Vagina (tissue), 2 donors: ENCODE results near the gene CD40. TPM values are rescaled to one million over a fixed set of nuclear protein-coding genes. Genes with fewer than 3 reads are reported as not detected.

Source experiments
- DNase-seq, 2 donors: peaks; one replicate each; pipeline ENCODE4 v3.0.0-alpha.2; 2017; ENCODE audit errors: extremely low spot score in 2 of 2
- H3K27ac ChIP-seq: fragments of 200-600 bp; sonication (generic); one replicate; pipeline ENCODE4 v1.5.1; 2019
- H3K27me3 ChIP-seq: fragments of 200-600 bp; sonication (generic); one replicate; pipeline ENCODE4 v1.5.1; 2019
- H3K36me3 ChIP-seq, 2 donors: fragments of 200-600 bp; sonication (generic); one replicate each; pipeline ENCODE4 v1.5.1; 2017 to 2019
- H3K4me1 ChIP-seq: fragments of 200-600 bp; sonication (generic); one replicate; pipeline ENCODE4 v1.5.1; 2019
- H3K4me3 ChIP-seq, 2 donors: fragments of 200-600 bp; sonication (generic); 1 replicate in 1 of 2; 2 replicates in 1 of 2; pipeline ENCODE4 v1.5.1; 2016 to 2019
- H3K9me3 ChIP-seq: fragments of 200-600 bp; sonication (generic); one replicate; pipeline ENCODE4 v1.5.1; 2019
- CTCF ChIP-seq, 3 experiments: fragments of 450-650 bp in 2 of 3; fragments of 200-600 bp in 1 of 3; sonication (generic) in 1 of 3; IDR thresholded peaks; one replicate each; pipeline ENCODE4 v1.5.1; 2017 to 2019; ENCODE audit warnings: antibody characterized with exemption in 3 of 3, mild to moderate bottlenecking in 2 of 3, moderate library complexity in 2 of 3
- POLR2A ChIP-seq, 2 donors: fragments of 450-650 bp; IDR thresholded peaks; one replicate each; pipeline ENCODE4 v1.6.1; 2017; ENCODE audit warnings: antibody characterized with exemption in 2 of 2, mild to moderate bottlenecking in 2 of 2, moderate library complexity in 2 of 2
- POLR2AphosphoS5 ChIP-seq, 2 donors: sonication (generic); formaldehyde crosslinking; IDR thresholded peaks; one replicate each; pipeline ENCODE4 v1.9.0; 2017; ENCODE audit warnings: antibody characterized with exemption in 2 of 2, mild to moderate bottlenecking in 2 of 2, low read depth in 1 of 2; ENCODE audit not compliant: insufficient read depth in 1 of 2
- intact Hi-C: fragments of 100-400 bp; cut with DNase I; formaldehyde crosslinking; loops from one replicate; pipeline ENCODE4 v1.15.1; 2023
- total RNA-seq: library from RNA; depleted of rRNA; stranded (reverse); fragments of >200 nt; gene quantifications from one replicate; pipeline ENCODE4 v1.2.3, GENCODE V29; 2016

The CD40 gene
- total RNA-seq, 1 donor from 2014 or later: 24.6 TPM

- no peaks in the 10 kb centered on the region for H3K27me3 ChIP-seq
- TF ChIP-seq CTCF (IDR thresholded peaks at IDR 0.05) (no peak), POLR2A (IDR thresholded peaks at IDR 0.05) (no peak), POLR2AphosphoS5 (IDR thresholded peaks at IDR 0.05; ENCODE audit: insufficient read depth in 1 of 2, low read depth in 1 of 2) (no peak)
- DNase-seq: no peak
- H3K27ac ChIP-seq: no peak overlapping the region
- no peak overlapping the region for H3K4me3 ChIP-seq
- intact Hi-C loops: no loop called here
- no peaks in the 10 kb centered on the region for H3K9me3 ChIP-seq
- H3K4me1 ChIP-seq: no peaks in the 10 kb centered on the region
- H3K36me3 ChIP-seq: no peaks in the 10 kb centered on the region
Observed at GRCh38 chr20:46158476-46158987, 40.4 kb downstream of the CD40 start.

GRCh38 chr20:46159101-46159897 is 41.2 kb downstream of the CD40 start:
- intact Hi-C loops: no loop called here
- Histone ChIP-seq H3K4me1 (no peaks in the 10 kb centered on the region), H3K27ac (no peak overlapping the region), H3K36me3 (no peaks in the 10 kb centered on the region), H3K9me3 (no peaks in the 10 kb centered on the region), H3K4me3 (no peak overlapping the region), H3K27me3 (no peaks in the 10 kb centered on the region)
- TF ChIP-seq CTCF (IDR thresholded peaks at IDR 0.05): no peak
- DNase-seq: no peak

- Histone ChIP-seq H3K36me3 (no peaks in the 10 kb centered on the region), H3K27ac (no peak overlapping the region), H3K9me3 (no peaks in the 10 kb centered on the region), H3K27me3 (no peaks in the 10 kb centered on the region), H3K4me3 (no peak overlapping the region), H3K4me1 (no peaks in the 10 kb centered on the region)
- TF ChIP-seq POLR2AphosphoS5 (IDR thresholded peaks at IDR 0.05; ENCODE audit: insufficient read depth in 1 of 2, low read depth in 1 of 2) (no peak), POLR2A (IDR thresholded peaks at IDR 0.05) (no peak), CTCF (IDR thresholded peaks at IDR 0.05) (no peak)
- DNase-seq: no peak
- intact Hi-C loops: no loop called here
Observed at GRCh38 chr20:46160661-46161060, 42.5 kb downstream of the CD40 start.

- H3K27ac ChIP-seq: no peak overlapping the region
- no peak for TF ChIP-seq POLR2AphosphoS5 (IDR thresholded peaks at IDR 0.05; ENCODE audit: insufficient read depth in 1 of 2, low read depth in 1 of 2)
- no peak for TF ChIP-seq POLR2A (IDR thresholded peaks at IDR 0.05)
- no peak for TF ChIP-seq CTCF (IDR thresholded peaks at IDR 0.05)
- no peaks in the 10 kb centered on the region for H3K4me1 ChIP-seq
- intact Hi-C loops: no loop called here
- DNase-seq: no peak
- no peak overlapping the region for H3K4me3 ChIP-seq
- H3K36me3 ChIP-seq: no peaks in the 10 kb centered on the region
- no peaks in the 10 kb centered on the region for H3K9me3 ChIP-seq
- H3K27me3 ChIP-seq: no peaks in the 10 kb centered on the region
Observed at GRCh38 chr20:46161921-46162320, 43.8 kb downstream of the CD40 start.

- Histone ChIP-seq H3K9me3 (no peaks in the 10 kb centered on the region), H3K27ac (no peak overlapping the region), H3K4me3 (no peak overlapping the region), H3K4me1 (no peaks in the 10 kb centered on the region), H3K36me3 (no peaks in the 10 kb centered on the region), H3K27me3 (no peaks in the 10 kb centered on the region)
- TF ChIP-seq POLR2AphosphoS5 (IDR thresholded peaks at IDR 0.05; ENCODE audit: insufficient read depth in 1 of 2, low read depth in 1 of 2) (no peak), CTCF (IDR thresholded peaks at IDR 0.05) (no peak), POLR2A (IDR thresholded peaks at IDR 0.05) (no peak)
- no peak for DNase-seq
- intact Hi-C loops: no loop called here
Observed at GRCh38 chr20:46164254-46164653, 46.1 kb downstream of the CD40 start.
